Mucosa of descending colon (tissue), 3 donors: ENCODE measurements around the gene DDAH2. TPM values are rescaled to one million over a fixed set of nuclear protein-coding genes. Genes with fewer than 3 reads are reported as not detected.
A peak's percentile ranks its signal among the peaks of the same experiment; 100 is the strongest.

Experiments used
- ATAC-seq: fragments of 200-7000 bp; cut with Tn5 transposase; one replicate; pipeline ENCODE4 v1.9.1; 2020; ENCODE audit warnings: mild to moderate bottlenecking, moderate library complexity
- DNase-seq, 3 donors: peaks; one replicate each; pipeline ENCODE4 v3.0.0-alpha.2; 2020
- H3K36me3 ChIP-seq: fragments of 200-600 bp; one replicate; pipeline ENCODE4 v1.8.0; 2021; ENCODE audit warnings: low read depth, mild to moderate bottlenecking
- H3K4me1 ChIP-seq: fragments of 200-600 bp; one replicate; pipeline ENCODE4 v1.8.0; 2021; ENCODE audit warnings: low read depth, mild to moderate bottlenecking
- H3K4me3 ChIP-seq: fragments of 200-600 bp; one replicate; pipeline ENCODE4 v1.8.0; 2021; ENCODE audit warnings: mild to moderate bottlenecking
- H3K9me3 ChIP-seq: fragments of 200-600 bp; one replicate; pipeline ENCODE4 v1.8.0; 2021; ENCODE audit warnings: mild to moderate bottlenecking
- CTCF ChIP-seq: fragments of 200-600 bp; IDR thresholded peaks from one replicate; pipeline ENCODE4 v1.8.0; 2022; ENCODE audit warnings: antibody characterized with exemption, mild to moderate bottlenecking
- intact Hi-C, 2 donors: fragments of 100-400 bp; cut with DNase I in 1 of 2; cut with micrococcal nuclease in 1 of 2; formaldehyde crosslinking; loops; one replicate each; pipeline versions ENCODE4 v1.11.0 to v1.11.1; 2022; cut with DNase I, micrococcal nuclease
- total RNA-seq, 3 donors: library from RNA; stranded (reverse); fragmentation: NEBNext Ultra II Directional in 2 of 3; extraction: Animal tissue kit (Norgen Biotek cat#: 25700) in 2 of 3; gene quantifications; one replicate each; pipeline versions ENCODE4 v1.2.1 to v1.2.4, GENCODE V29; 2021 to 2023
- donor health status: DM: no; HTN: no; CAD: no; lungs with moderate emphysema.
- donor health status: DM: no; HTN: no; CAD: no.
- donor health status: DM: no; HTN: yes; CAD: no.

The DDAH2 gene
- total RNA-seq, 3 donors from 2014 or later = 56.1 to 152 (median 99.5) TPM

- H3K36me3 ChIP-seq = peaks cover 13% of the 10 kb centered on the region
- intact Hi-C loops = loop anchor here in 1 of 2 donors (10.0 kb wide), 1 partner anchor 177 kb away; the partner anchor contains the start of gene NEU1
- H3K9me3 ChIP-seq = no peaks in the 10 kb centered on the region
- TF ChIP-seq CTCF = no peak
- H3K4me3 ChIP-seq = no peak overlapping the region
- DNase-seq (no peak), ATAC-seq (no peak)
- no peaks in the 10 kb centered on the region for H3K4me1 ChIP-seq
Observed at GRCh38 chr6:31687860-31688693, 41.0 kb downstream of the DDAH2 start.

GRCh38 chr6:31687321-31687720, 41.8 kb downstream of the DDAH2 start:
- TF ChIP-seq CTCF = no peak
- peaks cover 13% of the 10 kb centered on the region for H3K36me3 ChIP-seq
- no peak for ATAC-seq
- DNase-seq = no peak
- H3K9me3 ChIP-seq = no peaks in the 10 kb centered on the region
- H3K4me1 ChIP-seq = no peaks in the 10 kb centered on the region
- intact Hi-C loops = loop anchor here in 1 of 2 donors (10.0 kb wide), 1 partner anchor 177 kb away; the partner anchor contains the start of gene NEU1
- no peak overlapping the region for H3K4me3 ChIP-seq

GRCh38 chr6:31686483-31686882, 42.6 kb downstream of the DDAH2 start:
- H3K4me3 ChIP-seq = no peak overlapping the region
- TF ChIP-seq CTCF = no peak
- intact Hi-C loops = loop anchor here in 1 of 2 donors (10.0 kb wide), 1 partner anchor 178 kb away; the partner anchor contains the start of gene NEU1
- no peaks in the 10 kb centered on the region for H3K9me3 ChIP-seq
- H3K4me1 ChIP-seq = peaks cover 3% of the 10 kb centered on the region
- DNase-seq (no peak), ATAC-seq (no peak)
- peaks cover 9% of the 10 kb centered on the region for H3K36me3 ChIP-seq

- intact Hi-C loops = loop anchor here in 1 of 2 donors (10.0 kb wide), 1 partner anchor 181 kb away; the partner anchor contains the start of gene NEU1
- no peaks in the 10 kb centered on the region for H3K9me3 ChIP-seq
- H3K4me1 ChIP-seq = peaks cover 14% of the 10 kb centered on the region
- DNase-seq = no peak
- no peak for TF ChIP-seq CTCF
- no peak overlapping the region for H3K4me3 ChIP-seq
- no peak for ATAC-seq
- peaks cover 9% of the 10 kb centered on the region for H3K36me3 ChIP-seq
Observed at GRCh38 chr6:31683591-31683990, 45.5 kb downstream of the DDAH2 start.

- peak; percentile 60 for ATAC-seq
- Histone ChIP-seq H3K36me3 (no peaks in the 10 kb centered on the region), H3K9me3 (no peaks in the 10 kb centered on the region), H3K4me1 (peaks cover 14% of the 10 kb centered on the region), H3K4me3 (no peak overlapping the region)
- DNase-seq = peak; percentile 56 to 73 (median 73)
- TF ChIP-seq CTCF = no peak
- intact Hi-C loops = loop anchor here in 1 of 2 donors (10.0 kb wide), 1 partner anchor 184 kb away; the partner anchor contains the start of gene NEU1
Observed at GRCh38 chr6:31681135-31681671, 47.9 kb downstream of the DDAH2 start.
